ENCODE data around the gene TBCE. TPM values are rescaled to one million over a fixed set of nuclear protein-coding genes. Genes with fewer than 3 reads are reported as not detected.
A peak's percentile ranks its signal among the peaks of the same experiment; 100 is the strongest.
"Not testable (repeated sequence)": the region's sequence is repeated elsewhere in the genome, so short reads cannot be mapped to it uniquely, and the experiment has no call there.

Gene TBCE
- total RNA-seq, 4 donors from 2014 or later = 19.3 to 33.9 (median 26.8) TPM

DNA sequence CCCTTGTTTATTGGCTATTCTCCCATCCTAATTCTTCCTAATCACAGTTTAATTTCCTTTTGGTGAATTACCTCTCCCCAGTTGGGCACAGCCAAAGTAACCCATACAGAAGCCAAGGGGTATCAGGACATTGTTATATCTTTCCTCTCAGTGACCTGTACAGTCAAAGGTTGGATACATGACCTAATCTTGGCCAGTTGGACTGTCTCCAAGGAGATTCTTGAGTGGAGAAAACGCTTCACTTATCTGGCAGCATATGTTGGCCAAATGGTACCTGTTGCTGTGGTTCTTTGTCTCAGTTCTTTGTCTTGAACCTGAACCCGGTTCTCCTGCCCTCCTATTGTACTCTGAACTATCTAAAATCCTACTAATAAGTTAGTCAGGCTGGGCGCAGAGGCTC is 15.3 kb upstream of the TBCE start:
- Histone ChIP-seq H3K4me3 (no peak overlapping the region), H3K9me3 (no peaks in the 10 kb centered on the region), H3K4me1 (no peaks in the 10 kb centered on the region), H3K27ac (no peak overlapping the region), H3K36me3 (peaks cover 0 to 1% (median 0%) of the 10 kb centered on the region in 3 donors), H3K27me3 (no peaks in the 10 kb centered on the region)
- no peak for DNase-seq (ENCODE audit: low spot score in 2 of 2)
- TF ChIP-seq EP300 (IDR thresholded peaks at IDR 0.05) = no peak
- no peak for TF ChIP-seq CTCF (IDR thresholded peaks at IDR 0.05)
- no peak for TF ChIP-seq POLR2A (IDR thresholded peaks at IDR 0.05)
- 56 to 60% methylated on average over 3 of the region's 3 CpGs for WGBS, 2 donors

DNA sequence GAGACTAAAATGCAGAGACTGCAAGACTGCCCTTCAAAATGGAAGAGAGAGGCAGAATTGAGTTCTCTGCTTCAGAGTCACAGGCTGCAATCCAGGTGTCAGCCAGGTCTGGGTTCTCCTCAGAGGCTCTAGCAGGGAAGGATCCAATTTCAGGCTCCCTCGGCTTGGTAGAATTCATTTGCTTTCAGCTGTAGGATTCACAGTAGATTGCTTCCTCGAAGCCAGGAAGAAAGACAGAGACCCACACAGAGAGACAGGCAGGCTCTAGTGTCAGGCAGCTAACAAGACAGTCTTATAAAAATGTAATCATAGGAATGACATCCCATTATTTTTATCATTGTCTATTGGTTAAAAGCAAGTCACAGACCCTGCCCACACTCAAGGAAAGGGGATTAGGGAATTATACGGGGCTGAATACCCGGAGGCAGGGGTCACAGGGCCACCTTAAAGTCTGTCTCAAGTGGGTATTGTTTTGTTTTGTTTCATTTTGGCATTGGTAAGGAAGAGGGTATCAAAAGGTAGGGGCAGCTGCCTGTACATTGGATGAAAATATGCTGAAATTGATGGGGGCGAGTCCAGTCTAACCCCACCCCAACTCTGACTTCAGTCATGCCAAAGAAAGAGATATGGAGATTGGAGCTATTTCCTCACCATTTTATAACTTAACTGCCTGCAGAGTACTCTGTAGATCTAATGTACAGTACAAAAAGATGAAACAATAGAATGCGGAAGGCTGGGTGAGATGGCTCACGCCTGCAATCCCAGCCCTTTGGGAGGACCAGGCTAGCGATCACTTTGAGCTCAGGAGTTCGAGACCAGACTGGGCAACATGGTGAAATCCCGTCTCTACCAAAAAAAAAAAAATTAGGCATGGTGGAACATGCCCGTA is 9.5 kb upstream of the TBCE start:
- H3K9me3 ChIP-seq = no peaks in the 10 kb centered on the region

GRCh38 chr1:235358899-235359298 is 8.3 kb upstream of the TBCE start:
- Histone ChIP-seq H3K4me1 (no peaks in the 10 kb centered on the region), H3K9me3 (no peaks in the 10 kb centered on the region), H3K27ac (no peak overlapping the region), H3K4me3 (no peak overlapping the region), H3K36me3 (no peaks in the 10 kb centered on the region), H3K27me3 (no peaks in the 10 kb centered on the region)
- no peak for TF ChIP-seq POLR2A (IDR thresholded peaks at IDR 0.05)
- TF ChIP-seq CTCF (IDR thresholded peaks at IDR 0.05) = no peak
- no peak for TF ChIP-seq EP300 (IDR thresholded peaks at IDR 0.05)
- 84 to 86% methylated on average over 3 of the region's 3 CpGs for WGBS, 2 donors
- no peak for DNase-seq (ENCODE audit: low spot score in 2 of 2)

More for the DNA sequence above, 9.5 kb upstream of the TBCE start:
- TF ChIP-seq EP300 (IDR thresholded peaks at IDR 0.05) (no peak), POLR2A (IDR thresholded peaks at IDR 0.05) (no peak), CTCF (IDR thresholded peaks at IDR 0.05) (no peak)
- Histone ChIP-seq H3K4me3 (no peak overlapping the region), H3K4me1 (no peaks in the 10 kb centered on the region), H3K36me3 (no peaks in the 10 kb centered on the region), H3K27ac (no peak overlapping the region), H3K27me3 (no peaks in the 10 kb centered on the region)
- no peak for DNase-seq (ENCODE audit: low spot score in 2 of 2)
- WGBS, 2 donors = 61 to 67% methylated on average over 11 of the region's 11 CpGs

GRCh38 chr1:235364189-235364588 is 3.0 kb upstream of the TBCE start:
- H3K9me3 ChIP-seq; H3K36me3 ChIP-seq; H3K4me3 ChIP-seq; H3K27me3 ChIP-seq; H3K27ac ChIP-seq; DNase-seq (ENCODE audit: low spot score in 2 of 2): not testable (repeated sequence)
- H3K4me1 ChIP-seq = peaks cover 0 to 14% (median 5%) of the 10 kb centered on the region in 4 donors
- 90 to 96% methylated on average over 9 of the region's 9 CpGs for WGBS, 2 donors

GRCh38 chr1:235366286-235366685 is 941 bp upstream of the TBCE start:
- TF ChIP-seq POLR2A (IDR thresholded peaks at IDR 0.05) (no peak), EP300 (IDR thresholded peaks at IDR 0.05) (no peak), CTCF (IDR thresholded peaks at IDR 0.05) (no peak)
- H3K27me3 ChIP-seq = no peaks in the 10 kb centered on the region
- no peak for DNase-seq (ENCODE audit: low spot score in 2 of 2)
- H3K36me3 ChIP-seq = no peaks in the 10 kb centered on the region
- H3K9me3 ChIP-seq = no peaks in the 10 kb centered on the region
- H3K4me1 ChIP-seq = peaks cover 0 to 14% (median 5%) of the 10 kb centered on the region in 4 donors
- no peak overlapping the region for H3K27ac ChIP-seq
- 89 to 91% methylated on average over 5 of the region's 5 CpGs for WGBS, 2 donors
- peak overlapping the region in 1 of 4 donors; percentile 73 for H3K4me3 ChIP-seq
